ENCODE measurements around the gene IER3. TPM values are rescaled to one million over a fixed set of nuclear protein-coding genes. Genes with fewer than 3 reads are reported as not detected.

Gene IER3
- total and polyA plus RNA-seq, 9 of the 15 experiments (the other 6 are each of a cell fraction or from before 2014, with no cell fraction given): 1.5 to 30.0 (median 11.5) TPM

GRCh38 chr6:30787954-30788353, 43.6 kb upstream of the IER3 start:
- Histone ChIP-seq H3K9me3 (replicated peaks; ENCODE audit: control insufficient read depth, insufficient read depth, low read depth, low read length) (no peaks in the 10 kb centered on the region), H3K4me3 (no peak overlapping the region), H3K79me2 (ENCODE audit: control insufficient read depth, insufficient read depth, low read length) (no peaks in the 10 kb centered on the region), H3K27me3 (ENCODE audit: control insufficient read depth in 2 of 2, insufficient read depth in 2 of 2, low read length in 2 of 2) (no peaks in the 10 kb centered on the region), H3K9me1 (ENCODE audit: control insufficient read depth, insufficient read depth, low read length) (no peaks in the 10 kb centered on the region), H3K27ac (ENCODE audit: extremely low read depth, low read depth, low read length) (no peak overlapping the region), H3K36me3 (ENCODE audit: control insufficient read depth, insufficient read depth, low read length) (no peaks in the 10 kb centered on the region), H3K4me2 (ENCODE audit: insufficient read depth, low read length) (no peak overlapping the region), H3K4me1 (replicated peaks in 1 of 2; ENCODE audit: control insufficient read depth in 2 of 2, insufficient read depth in 2 of 2, low read length in 2 of 2) (peaks cover 32 to 35% of the 10 kb centered on the region in 2 experiments), H3K9ac (ENCODE audit: insufficient read depth in 1 of 2, low read depth in 2 of 2, low read length in 2 of 2) (no peak overlapping the region), H2AFZ (ENCODE audit: low read depth, low read length) (no peak overlapping the region), H4K20me1 (replicated peaks; ENCODE audit: control insufficient read depth, insufficient read depth, low read length) (no peaks in the 10 kb centered on the region)
- FAIRE-seq (no peak), DNase-seq (ENCODE audit: extremely low read depth in 1 of 4, low spot score in 3 of 4) (no peak), ATAC-seq (no peak)
- POLR2A ChIA-PET: interaction anchor here (0.5 to 1.9 kb wide), 10 partner anchors 9 to 780 kb away, joined by 3 to 8 read pairs (median 3); partner anchors contain the start of gene IER3
- CTCF ChIA-PET (ENCODE audit: low intra/inter-chr PET ratio): no interaction called here
- in situ Hi-C loops (cut with MboI): no loop called here
- WGBS (ENCODE audit: insufficient coverage, low coverage, missing lambda C conversion rate): 80% methylated on average over 5 of the region's 5 CpGs
- intact Hi-C loops (cut with micrococcal nuclease): no loop called here
- BruUV-seq (replicated peaks): no TSS peak
- TF ChIP-seq, protein P1, sequence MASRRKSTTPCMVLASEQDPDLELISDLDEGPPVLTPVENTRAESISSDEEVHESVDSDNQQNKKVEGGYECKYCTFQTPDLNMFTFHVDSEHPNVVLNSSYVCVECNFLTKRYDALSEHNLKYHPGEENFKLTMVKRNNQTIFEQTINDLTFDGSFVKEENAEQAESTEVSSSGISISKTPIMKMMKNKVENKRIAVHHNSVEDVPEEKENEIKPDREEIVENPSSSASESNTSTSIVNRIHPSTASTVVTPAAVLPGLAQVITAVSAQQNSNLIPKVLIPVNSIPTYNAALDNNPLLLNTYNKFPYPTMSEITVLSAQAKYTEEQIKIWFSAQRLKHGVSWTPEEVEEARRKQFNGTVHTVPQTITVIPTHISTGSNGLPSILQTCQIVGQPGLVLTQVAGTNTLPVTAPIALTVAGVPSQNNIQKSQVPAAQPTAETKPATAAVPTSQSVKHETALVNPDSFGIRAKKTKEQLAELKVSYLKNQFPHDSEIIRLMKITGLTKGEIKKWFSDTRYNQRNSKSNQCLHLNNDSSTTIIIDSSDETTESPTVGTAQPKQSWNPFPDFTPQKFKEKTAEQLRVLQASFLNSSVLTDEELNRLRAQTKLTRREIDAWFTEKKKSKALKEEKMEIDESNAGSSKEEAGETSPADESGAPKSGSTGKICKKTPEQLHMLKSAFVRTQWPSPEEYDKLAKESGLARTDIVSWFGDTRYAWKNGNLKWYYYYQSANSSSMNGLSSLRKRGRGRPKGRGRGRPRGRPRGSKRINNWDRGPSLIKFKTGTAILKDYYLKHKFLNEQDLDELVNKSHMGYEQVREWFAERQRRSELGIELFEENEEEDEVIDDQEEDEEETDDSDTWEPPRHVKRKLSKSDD (conservative IDR thresholded peaks at IDR 0.05; ENCODE audit: low read length): no peak
- TF ChIP-seq FUS (optimal IDR thresholded peaks at IDR 0.05; ENCODE audit: low read depth, low read length) (no peak), ZNF24 (IDR thresholded peaks at IDR 0.05) (no peak), EP300 (IDR thresholded peaks at IDR 0.05; ENCODE audit: low read length) (no peak), ZNF347 (CRISPR knock-in tag; IDR thresholded peaks at IDR 0.05; ENCODE audit: low read depth) (no peak), MTA2 (IDR thresholded peaks at IDR 0.05; ENCODE audit: low read depth) (no peak), FOXK2 (conservative IDR thresholded peaks at IDR 0.05 in 1 of 2, IDR thresholded peaks at IDR 0.05 in 1 of 2; ENCODE audit: low read depth in 2 of 2) (no peak), TRIM25 (IDR thresholded peaks at IDR 0.05; ENCODE audit: borderline replicate concordance) (no peak), HNRNPK (IDR thresholded peaks at IDR 0.05; ENCODE audit: low read depth, low read length, poor library complexity, severe bottlenecking) (no peak), FOXJ3 (CRISPR knock-in tag; IDR thresholded peaks at IDR 0.05) (no peak), SMC3 (conservative IDR thresholded peaks at IDR 0.05; ENCODE audit: insufficient read depth, low read depth, low read length) (no peak), ZNF699 (CRISPR knock-in tag; IDR thresholded peaks at IDR 0.05; ENCODE audit: insufficient replicate concordance) (no peak), PTBP1 (IDR thresholded peaks at IDR 0.05; ENCODE audit: low read depth, low read length) (no peak), FIP1L1 (IDR thresholded peaks at IDR 0.05; ENCODE audit: low read depth, low read length, poor library complexity, severe bottlenecking) (no peak), PHB (CRISPR knock-in tag; IDR thresholded peaks at IDR 0.05) (no peak)
- TF ChIP-seq, protein P2, sequence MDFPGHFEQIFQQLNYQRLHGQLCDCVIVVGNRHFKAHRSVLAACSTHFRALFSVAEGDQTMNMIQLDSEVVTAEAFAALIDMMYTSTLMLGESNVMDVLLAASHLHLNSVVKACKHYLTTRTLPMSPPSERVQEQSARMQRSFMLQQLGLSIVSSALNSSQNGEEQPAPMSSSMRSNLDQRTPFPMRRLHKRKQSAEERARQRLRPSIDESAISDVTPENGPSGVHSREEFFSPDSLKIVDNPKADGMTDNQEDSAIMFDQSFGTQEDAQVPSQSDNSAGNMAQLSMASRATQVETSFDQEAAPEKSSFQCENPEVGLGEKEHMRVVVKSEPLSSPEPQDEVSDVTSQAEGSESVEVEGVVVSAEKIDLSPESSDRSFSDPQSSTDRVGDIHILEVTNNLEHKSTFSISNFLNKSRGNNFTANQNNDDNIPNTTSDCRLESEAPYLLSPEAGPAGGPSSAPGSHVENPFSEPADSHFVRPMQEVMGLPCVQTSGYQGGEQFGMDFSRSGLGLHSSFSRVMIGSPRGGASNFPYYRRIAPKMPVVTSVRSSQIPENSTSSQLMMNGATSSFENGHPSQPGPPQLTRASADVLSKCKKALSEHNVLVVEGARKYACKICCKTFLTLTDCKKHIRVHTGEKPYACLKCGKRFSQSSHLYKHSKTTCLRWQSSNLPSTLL (IDR thresholded peaks at IDR 0.05): no peak
- TF ChIP-seq, protein P3, sequence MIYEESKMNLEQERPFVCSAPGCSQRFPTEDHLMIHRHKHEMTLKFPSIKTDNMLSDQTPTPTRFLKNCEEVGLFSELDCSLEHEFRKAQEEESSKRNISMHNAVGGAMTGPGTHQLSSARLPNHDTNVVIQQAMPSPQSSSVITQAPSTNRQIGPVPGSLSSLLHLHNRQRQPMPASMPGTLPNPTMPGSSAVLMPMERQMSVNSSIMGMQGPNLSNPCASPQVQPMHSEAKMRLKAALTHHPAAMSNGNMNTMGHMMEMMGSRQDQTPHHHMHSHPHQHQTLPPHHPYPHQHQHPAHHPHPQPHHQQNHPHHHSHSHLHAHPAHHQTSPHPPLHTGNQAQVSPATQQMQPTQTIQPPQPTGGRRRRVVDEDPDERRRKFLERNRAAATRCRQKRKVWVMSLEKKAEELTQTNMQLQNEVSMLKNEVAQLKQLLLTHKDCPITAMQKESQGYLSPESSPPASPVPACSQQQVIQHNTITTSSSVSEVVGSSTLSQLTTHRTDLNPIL (CRISPR knock-in tag; IDR thresholded peaks at IDR 0.05): no peak
